Activated naive CD4-positive, alpha-beta T cell treated with anti-CD3 and anti-CD28 coated beads for 36 hours (primary cell): Measurements from ENCODE around the gene MOV10. TPM values are rescaled to one million over a fixed set of nuclear protein-coding genes. Genes with fewer than 3 reads are reported as not detected.

Source experiments
- total RNA-seq, 2 experiments: library from RNA; stranded (reverse); gene quantifications; one replicate each; pipeline ENCODE4 v1.2.3, GENCODE V29; 2021

Gene MOV10
- total RNA-seq, 2 experiments from 2014 or later = 46.0 to 48.8 TPM

Other genes with a start within 250 kb of the MOV10 start
- under 1 TPM in 1 of 2 experiments, not detected in 1; 0.12 TPM for gene WNT2B, start 165.7 kb upstream of the MOV10 start, total RNA-seq
- gene ST7L, start 55.5 kb upstream of the MOV10 start, total RNA-seq = 10 to 100 TPM; 12.1 to 16.4 TPM
- 100 to 1,000 TPM; 231 to 242 TPM for gene CAPZA1, start 54.8 kb upstream of the MOV10 start, total RNA-seq
- gene RHOC, start 32.5 kb downstream of the MOV10 start, total RNA-seq = 10 to 100 TPM; 36.3 to 37.3 TPM
- gene PPM1J, start 40.7 kb downstream of the MOV10 start, total RNA-seq = 1 to 10 TPM in 1 of 2 experiments, under 1 TPM in 1; 0.74 to 1.0 TPM